Activated naive CD4-positive, alpha-beta T cell treated with anti-CD3 and anti-CD28 coated beads, Interleukin-2, amount 50 U/mL, for 24 hours (primary cell): Measurements from ENCODE around the gene PCP2.

Experiments
- H3K27ac Mint-ChIP-seq: one replicate; pipeline ENCODE4 v1.8.0; 2021; ENCODE audit warnings: mild to moderate bottlenecking, mixed read lengths
- H3K27me3 Mint-ChIP-seq: one replicate; pipeline ENCODE4 v1.8.0; 2021; ENCODE audit warnings: mixed read lengths
- H3K36me3 Mint-ChIP-seq: one replicate; pipeline ENCODE4 v1.8.0; 2021; ENCODE audit warnings: mixed read lengths
- H3K4me1 Mint-ChIP-seq: one replicate; pipeline ENCODE4 v1.8.0; 2021; ENCODE audit warnings: mixed read lengths
- H3K4me3 Mint-ChIP-seq: one replicate; pipeline ENCODE4 v1.8.0; 2021; ENCODE audit warnings: mild to moderate bottlenecking, mixed read lengths
- H3K9me3 Mint-ChIP-seq: one replicate; pipeline ENCODE4 v1.8.0; 2021; ENCODE audit warnings: mixed read lengths

Gene PCP2

DNA sequence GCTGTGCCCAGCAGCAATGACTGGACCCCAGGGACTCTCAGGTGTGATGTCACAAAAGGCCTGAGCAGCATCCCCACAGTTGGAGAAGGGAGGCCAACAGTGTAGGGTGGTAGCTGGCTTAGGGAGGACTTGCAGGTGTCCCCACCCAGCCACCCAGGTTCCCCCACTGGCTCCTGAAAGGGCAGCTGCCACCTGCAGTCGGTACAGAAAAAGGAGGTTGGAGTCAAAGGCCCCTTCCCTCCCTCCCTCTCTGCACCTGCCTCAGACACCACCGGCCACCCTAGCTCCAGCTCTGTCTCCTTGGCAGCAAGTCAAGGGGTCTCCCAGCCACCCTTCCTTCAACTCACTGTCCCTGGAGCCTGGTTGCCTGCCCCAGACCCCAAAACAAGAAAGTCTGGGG, at the start of gene PCP2:
TSS of gene PCP2 (minus strand) at position 22 of the 400 bp plus-strand sequence. CDS start 262 bp downstream, outside the sequence.
- H3K27ac Mint-ChIP-seq: no peak within 1 kb of the TSS
- no peaks in the 10 kb centered on the region for H3K9me3 Mint-ChIP-seq
- peaks cover 43% of the 10 kb centered on the region for H3K4me1 Mint-ChIP-seq
- no peaks in the 10 kb centered on the region for H3K27me3 Mint-ChIP-seq
- H3K36me3 Mint-ChIP-seq: peaks cover 7% of the 10 kb centered on the region
- H3K4me3 Mint-ChIP-seq: no peak within 1 kb of the TSS

DNA sequence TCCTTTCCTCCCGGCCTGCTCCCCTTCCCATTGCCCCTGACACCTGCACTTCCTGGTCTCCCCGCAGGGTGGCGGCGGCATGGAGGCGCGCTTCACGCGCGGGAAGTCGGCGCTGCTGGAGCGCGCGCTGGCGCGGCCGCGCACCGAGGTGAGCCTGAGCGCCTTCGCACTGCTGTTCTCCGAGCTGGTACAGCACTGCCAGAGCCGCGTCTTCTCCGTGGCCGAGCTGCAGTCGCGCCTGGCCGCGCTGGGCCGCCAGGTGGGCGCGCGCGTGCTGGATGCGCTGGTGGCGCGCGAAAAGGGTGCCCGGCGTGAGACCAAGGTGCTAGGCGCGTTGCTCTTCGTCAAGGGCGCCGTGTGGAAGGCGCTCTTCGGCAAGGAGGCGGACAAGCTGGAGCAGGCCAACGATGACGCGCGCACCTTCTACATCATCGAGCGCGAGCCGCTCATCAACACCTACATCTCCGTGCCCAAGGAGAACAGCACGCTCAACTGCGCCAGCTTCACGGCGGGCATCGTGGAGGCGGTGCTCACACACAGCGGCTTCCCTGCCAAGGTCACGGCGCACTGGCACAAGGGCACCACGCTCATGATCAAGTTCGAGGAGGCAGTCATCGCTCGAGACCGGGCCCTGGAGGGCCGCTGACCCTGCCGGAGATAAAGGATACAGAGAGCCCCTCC, 48.8 kb upstream of the PCP2 start:
- H3K36me3 Mint-ChIP-seq: no peaks in the 10 kb centered on the region
- peaks cover 43% of the 10 kb centered on the region for H3K4me1 Mint-ChIP-seq
- peaks cover 3% of the 10 kb centered on the region for H3K27me3 Mint-ChIP-seq
- H3K27ac Mint-ChIP-seq: no peak overlapping the region
- peak overlapping the region; percentile 90 for H3K4me3 Mint-ChIP-seq
- H3K9me3 Mint-ChIP-seq: no peaks in the 10 kb centered on the region

DNA sequence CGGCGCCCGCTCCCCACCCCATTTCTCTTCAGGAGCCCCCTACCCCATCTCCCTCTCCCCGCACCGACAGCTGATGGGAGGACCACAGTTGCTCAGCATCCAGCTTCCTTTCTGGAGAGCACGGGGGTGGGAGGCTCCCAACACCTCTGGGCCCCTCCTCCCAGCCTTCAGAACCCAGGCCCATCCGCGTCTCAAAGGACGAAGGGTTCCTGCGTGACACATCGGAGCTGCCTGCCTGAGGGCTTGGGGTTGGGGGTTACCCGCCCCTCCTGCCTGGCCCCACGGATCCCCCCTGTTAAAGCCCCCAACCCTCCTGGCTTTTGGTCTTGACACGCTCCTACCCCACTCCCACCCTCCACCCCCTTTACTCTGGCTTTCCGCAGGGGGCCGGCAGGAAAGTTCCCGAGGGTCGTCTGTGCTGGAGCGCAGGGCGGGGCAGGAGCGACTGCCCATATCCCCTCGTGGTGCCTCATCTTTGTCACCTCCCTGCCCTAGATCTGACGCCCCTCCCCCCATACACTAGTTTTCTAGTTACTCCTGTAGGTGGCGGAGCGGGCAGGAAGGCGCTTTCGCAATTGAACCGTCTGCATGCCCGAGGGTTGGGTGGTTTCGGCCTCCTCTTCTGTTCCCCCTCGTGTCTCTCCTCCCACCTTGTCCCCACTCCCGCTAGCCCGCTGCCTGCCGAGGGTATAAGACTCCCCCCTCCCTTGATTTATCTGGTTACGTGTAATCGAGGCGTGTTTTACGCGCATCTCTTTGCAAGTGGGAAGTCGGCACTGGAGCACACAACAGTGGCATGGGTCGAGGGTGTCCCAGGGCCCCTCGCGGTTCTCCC, 48.0 kb upstream of the PCP2 start:
- H3K9me3 Mint-ChIP-seq: no peaks in the 10 kb centered on the region
- peak overlapping the region; percentile 93 for H3K27ac Mint-ChIP-seq
- H3K36me3 Mint-ChIP-seq: no peaks in the 10 kb centered on the region
- peaks cover 4% of the 10 kb centered on the region for H3K27me3 Mint-ChIP-seq
- H3K4me3 Mint-ChIP-seq: peak overlapping the region; percentile 90
- peaks cover 50% of the 10 kb centered on the region for H3K4me1 Mint-ChIP-seq

DNA sequence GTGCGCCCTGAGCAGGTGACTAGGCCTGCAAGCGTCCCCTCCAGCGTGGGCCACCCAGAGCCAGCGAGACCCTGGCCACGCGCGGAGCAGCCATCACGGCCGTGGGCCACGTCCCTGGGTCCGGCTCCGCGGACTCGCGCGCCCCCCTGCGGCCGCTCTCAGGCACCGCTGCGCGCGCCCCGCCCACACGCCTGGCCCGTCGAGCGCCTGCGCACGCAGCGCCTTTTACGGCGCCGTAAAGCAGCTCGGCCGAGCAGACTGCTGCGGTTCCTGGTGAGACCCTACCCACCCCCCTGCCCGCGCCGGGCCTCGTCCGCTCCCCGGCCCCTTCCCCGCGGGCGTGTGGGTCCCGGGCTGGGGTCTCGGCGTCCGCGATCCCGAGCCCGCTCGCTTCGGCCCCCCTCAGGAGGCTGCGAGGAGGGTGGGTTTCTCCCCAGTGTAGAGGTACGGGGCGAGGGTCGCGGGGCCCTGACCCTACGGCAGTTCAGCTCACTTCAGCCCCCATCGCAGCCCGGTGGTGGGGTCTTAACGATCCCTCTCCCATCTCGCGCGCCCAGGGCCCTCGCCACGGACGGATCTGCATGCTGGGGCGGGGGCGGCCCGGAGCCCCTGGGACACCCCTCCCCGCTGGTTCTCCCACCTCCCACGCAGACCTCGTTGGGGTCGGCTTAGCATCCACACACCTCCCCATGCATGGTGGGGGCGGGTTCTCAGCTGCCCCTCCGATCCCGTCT, 47.3 kb upstream of the PCP2 start, which contains the start of gene TRAPPC5:
TSS of gene TRAPPC5 (plus strand) at position 228 of the 734 bp plus-strand sequence. CDS start 1,421 bp downstream, outside the sequence.
- Mint-ChIP-seq H3K36me3 (no peaks in the 10 kb centered on the region), H3K27me3 (peaks cover 6% of the 10 kb centered on the region), H3K27ac (peak within 1 kb of the TSS; percentile 93), H3K9me3 (no peaks in the 10 kb centered on the region), H3K4me3 (peak within 1 kb of the TSS; percentile 90), H3K4me1 (peaks cover 52% of the 10 kb centered on the region)

DNA sequence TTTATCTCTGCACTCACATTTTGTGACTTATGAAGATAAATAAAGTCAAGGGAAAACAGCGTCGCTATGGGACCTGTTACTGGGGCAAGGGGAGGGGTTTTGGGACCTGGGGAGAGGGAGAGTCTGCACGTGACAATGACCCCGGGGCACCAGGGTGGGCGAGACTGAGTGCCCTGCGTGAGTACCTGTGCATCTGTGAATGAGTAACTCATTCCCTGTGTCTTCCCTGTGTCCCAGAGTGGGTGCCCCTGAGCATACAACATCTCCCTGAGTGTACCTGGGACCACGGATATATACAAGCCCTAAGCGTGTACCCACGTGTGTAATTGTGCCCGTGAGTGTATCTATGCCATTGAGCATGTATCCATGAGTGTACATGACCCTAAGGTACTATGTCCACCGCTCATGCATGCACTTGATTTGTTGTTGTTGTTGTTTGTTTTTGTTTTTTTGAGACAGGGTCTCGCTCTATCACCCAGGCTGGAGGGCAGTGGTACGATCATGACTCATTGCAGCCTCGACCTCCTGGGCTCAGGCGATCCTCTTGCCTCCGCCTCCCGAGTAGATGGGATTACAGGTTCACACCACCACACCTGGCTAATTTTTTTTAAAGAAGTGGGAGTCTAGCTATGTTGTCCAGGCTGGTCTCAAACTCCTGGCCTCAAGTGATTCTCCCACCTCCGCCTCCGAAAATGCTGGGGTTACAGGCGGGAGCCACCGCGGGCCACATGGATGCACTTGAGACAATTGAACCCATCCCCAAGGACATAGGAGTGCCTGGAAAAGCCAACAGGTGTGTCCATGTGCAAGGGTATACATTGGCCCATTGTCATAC, 46.5 kb upstream of the PCP2 start:
- H3K4me1 Mint-ChIP-seq: peaks cover 49% of the 10 kb centered on the region
- H3K36me3 Mint-ChIP-seq: no peaks in the 10 kb centered on the region
- peaks cover 8% of the 10 kb centered on the region for H3K27me3 Mint-ChIP-seq
- H3K27ac Mint-ChIP-seq: peak overlapping the region; percentile 92
- peak overlapping the region; percentile 69 for H3K4me3 Mint-ChIP-seq
- no peaks in the 10 kb centered on the region for H3K9me3 Mint-ChIP-seq

DNA sequence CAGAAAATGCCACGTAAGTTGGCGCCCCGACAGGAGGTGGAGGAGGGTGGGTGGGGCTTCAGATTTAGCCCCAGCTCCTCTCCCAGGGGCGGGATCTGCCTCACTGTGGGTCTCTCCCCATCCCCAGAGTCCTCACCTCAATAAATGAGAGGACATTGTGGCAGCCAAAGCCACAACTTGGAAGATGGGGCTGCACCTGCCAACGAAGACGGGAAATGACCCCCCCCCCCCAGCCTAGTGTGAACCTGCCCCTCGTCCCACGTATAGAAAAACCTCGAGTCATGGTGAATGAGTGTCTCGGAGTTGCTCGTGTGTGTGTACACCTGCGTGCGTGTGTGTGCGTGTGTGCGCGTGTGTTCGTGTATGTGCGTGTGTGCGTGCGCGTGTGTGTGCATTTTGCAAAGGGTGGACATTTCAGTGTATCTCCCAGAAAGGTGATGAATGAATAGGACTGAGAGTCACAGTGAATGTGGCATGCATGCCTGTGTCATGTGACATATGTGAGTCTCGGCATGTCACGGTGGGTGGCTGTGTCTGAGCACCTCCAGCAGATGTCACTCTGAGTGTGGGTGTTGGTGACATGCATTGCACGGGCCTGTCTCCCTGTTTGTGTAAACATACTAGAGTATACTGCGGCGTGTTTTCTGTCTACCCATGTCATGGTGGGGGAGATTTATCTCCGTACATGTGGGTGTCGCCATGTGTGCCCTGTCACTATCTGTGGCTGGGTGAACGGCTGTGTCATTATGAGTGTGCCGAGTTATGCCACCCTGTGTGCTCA, 45.6 kb upstream of the PCP2 start:
- Mint-ChIP-seq H3K9me3 (no peaks in the 10 kb centered on the region), H3K36me3 (no peaks in the 10 kb centered on the region), H3K4me1 (peaks cover 55% of the 10 kb centered on the region), H3K4me3 (peak overlapping the region; percentile 56), H3K27ac (peak overlapping the region; percentile 92), H3K27me3 (peaks cover 8% of the 10 kb centered on the region)

DNA sequence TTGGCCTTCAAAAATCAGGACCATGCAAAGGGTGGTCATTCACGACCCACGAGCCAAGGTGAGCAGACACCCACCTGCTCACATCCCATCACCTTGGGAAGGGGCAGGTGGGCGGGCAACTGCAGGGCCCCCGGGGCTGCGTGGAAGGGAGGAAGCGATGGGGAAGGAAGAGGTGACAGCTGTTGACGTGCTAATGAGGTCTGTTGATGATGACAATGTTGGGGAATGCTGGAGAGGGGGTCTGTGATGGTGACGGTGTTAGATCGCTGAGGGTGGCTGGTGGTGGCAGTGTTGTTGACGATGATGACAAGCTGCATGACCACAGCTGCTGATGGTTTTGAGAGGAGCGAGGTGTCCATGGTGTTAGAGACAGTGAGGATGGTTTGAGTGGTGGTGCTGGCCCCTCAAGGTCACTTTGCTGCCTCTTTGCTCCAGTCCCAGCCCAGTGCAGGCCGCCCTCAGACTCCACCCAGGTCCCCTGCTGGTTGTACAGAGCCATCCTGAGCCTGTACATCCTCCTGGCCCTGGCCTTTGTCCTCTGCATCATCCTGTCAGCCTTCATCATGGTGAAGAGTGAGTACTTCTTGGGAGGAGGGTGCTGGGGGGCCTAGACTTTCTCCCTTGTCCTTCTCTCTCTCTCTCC, 44.3 kb upstream of the PCP2 start:
- H3K4me3 Mint-ChIP-seq: peak overlapping the region; percentile 31
- H3K36me3 Mint-ChIP-seq: no peaks in the 10 kb centered on the region
- no peaks in the 10 kb centered on the region for H3K9me3 Mint-ChIP-seq
- H3K4me1 Mint-ChIP-seq: peaks cover 56% of the 10 kb centered on the region
- peak overlapping the region; percentile 67 for H3K27ac Mint-ChIP-seq
- H3K27me3 Mint-ChIP-seq: peaks cover 11% of the 10 kb centered on the region

DNA sequence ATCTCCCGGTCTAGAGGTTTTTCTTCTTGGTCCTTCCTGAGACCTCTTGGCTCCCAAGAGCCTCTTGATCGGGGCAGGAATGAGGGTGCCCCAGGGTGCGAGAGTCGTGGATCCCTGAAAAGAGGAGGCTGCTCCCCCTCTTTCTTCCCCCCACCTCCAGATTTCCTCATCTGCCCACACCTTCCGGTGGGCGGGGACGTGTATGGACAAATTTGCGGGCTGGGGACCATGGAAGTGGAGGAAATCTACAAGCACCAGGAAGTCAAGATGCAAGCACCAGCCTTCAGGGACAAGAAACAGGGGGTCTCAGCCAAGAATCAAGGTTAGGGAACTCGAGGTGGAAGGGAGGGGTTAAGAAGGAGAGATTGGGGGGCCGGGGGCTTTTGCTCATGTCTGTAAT, 43.3 kb upstream of the PCP2 start, which contains the start of gene MCEMP1:
TSS of gene MCEMP1 (plus strand) at position 237 of the 400 bp plus-strand sequence. CDS start at position 268, 31 bp downstream.
- H3K27ac Mint-ChIP-seq: peak within 1 kb of the TSS; percentile 67
- peaks cover 51% of the 10 kb centered on the region for H3K4me1 Mint-ChIP-seq
- H3K36me3 Mint-ChIP-seq: no peaks in the 10 kb centered on the region
- peaks cover 13% of the 10 kb centered on the region for H3K27me3 Mint-ChIP-seq
- peak within 1 kb of the TSS; percentile 31 for H3K4me3 Mint-ChIP-seq
- no peaks in the 10 kb centered on the region for H3K9me3 Mint-ChIP-seq

DNA sequence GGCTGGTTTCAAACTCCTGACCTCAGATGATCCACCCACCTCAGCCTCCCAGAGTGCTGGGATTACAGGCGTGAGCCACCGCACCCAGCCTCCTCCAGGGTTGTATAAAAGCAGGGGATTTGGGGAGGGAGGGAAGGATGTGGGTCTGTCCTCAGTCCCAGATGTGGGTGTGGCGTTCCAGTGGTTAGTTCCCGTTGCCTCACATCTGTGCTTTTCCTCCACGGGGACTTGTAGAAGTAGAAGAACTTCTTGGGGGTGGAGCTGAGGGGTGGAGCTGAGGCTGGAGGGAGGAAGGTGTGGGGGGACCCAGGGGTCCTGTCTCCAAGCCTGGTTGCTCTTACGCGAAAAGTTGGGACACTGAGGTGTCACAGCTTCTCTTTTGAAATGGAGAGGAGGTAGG, 42.9 kb upstream of the PCP2 start:
- Mint-ChIP-seq H3K9me3 (no peaks in the 10 kb centered on the region), H3K36me3 (no peaks in the 10 kb centered on the region), H3K4me1 (peaks cover 49% of the 10 kb centered on the region), H3K27me3 (peaks cover 16% of the 10 kb centered on the region), H3K27ac (no peak overlapping the region), H3K4me3 (no peak overlapping the region)

DNA sequence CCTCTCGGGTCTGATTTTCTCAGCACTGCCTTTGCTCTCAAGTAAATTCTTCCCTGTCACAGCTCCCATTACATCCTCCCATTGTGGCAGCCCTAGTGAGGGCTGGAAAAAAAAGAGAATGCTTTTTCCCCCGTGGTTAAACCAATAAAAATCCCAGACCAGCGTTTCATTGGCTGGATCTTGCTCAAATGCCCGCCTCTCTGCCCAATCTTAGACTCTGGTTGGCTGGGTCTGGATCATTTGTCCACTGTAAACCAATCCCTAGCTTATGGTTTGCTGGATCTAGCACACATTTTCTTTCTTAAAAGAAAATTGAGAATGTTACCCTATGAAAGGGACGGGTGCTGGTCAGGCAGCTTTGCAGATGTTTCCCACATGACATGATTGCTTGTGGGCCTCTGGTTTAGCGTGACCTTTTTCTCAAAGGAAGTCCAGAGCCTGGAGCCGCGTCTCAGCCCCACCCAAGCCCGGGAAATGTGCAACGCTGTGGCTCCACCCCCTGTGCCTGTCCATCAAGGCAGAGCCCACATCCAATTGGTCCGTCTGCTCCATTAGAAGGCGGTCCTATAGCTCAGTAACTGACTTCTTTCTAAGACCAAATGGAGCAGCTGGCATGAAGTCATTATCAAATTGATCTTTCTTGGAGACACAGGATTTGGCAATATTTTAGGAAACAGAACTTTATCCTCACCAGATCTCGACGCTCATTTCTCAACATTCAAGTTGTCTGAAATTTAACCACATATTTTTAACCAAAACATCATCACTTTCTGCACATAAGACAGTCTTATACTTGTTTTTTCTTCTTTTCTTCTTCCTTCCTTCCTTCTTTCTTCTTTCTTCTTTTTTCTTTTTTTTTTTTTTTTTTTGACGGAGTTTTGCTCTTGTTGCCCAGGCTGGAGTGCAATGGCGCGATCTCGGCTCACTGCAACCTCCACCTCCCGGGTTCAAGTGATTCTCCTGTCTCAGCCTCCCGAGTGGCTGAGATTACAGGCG, 40.8 kb upstream of the PCP2 start:
- H3K27ac Mint-ChIP-seq: no peak overlapping the region
- no peak overlapping the region for H3K4me3 Mint-ChIP-seq
- peaks cover 22% of the 10 kb centered on the region for H3K27me3 Mint-ChIP-seq
- H3K36me3 Mint-ChIP-seq: no peaks in the 10 kb centered on the region
- peaks cover 48% of the 10 kb centered on the region for H3K4me1 Mint-ChIP-seq
- no peaks in the 10 kb centered on the region for H3K9me3 Mint-ChIP-seq

DNA sequence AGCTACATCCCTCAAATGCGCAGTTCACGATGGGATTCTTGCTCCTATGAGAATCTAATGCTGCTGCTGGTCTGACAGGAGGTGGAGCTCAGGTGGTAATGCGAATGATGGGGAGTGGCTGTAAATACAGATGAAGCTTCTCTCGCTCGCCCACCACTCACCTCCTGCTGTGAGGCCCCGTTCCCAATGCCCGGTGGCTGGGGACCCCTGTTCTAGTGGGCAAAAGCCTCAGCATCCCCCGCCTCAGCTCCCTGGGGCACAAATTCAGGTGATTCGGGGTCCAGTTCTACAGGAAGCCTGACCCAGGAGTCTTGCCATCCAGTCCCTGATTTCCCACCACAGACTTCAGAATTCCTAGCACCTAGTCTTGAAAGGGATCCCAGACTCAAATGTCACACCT, 39.0 kb upstream of the PCP2 start:
- Mint-ChIP-seq H3K27me3 (peaks cover 21% of the 10 kb centered on the region), H3K4me3 (no peak overlapping the region), H3K36me3 (no peaks in the 10 kb centered on the region), H3K4me1 (peaks cover 36% of the 10 kb centered on the region), H3K9me3 (no peaks in the 10 kb centered on the region), H3K27ac (no peak overlapping the region)

DNA sequence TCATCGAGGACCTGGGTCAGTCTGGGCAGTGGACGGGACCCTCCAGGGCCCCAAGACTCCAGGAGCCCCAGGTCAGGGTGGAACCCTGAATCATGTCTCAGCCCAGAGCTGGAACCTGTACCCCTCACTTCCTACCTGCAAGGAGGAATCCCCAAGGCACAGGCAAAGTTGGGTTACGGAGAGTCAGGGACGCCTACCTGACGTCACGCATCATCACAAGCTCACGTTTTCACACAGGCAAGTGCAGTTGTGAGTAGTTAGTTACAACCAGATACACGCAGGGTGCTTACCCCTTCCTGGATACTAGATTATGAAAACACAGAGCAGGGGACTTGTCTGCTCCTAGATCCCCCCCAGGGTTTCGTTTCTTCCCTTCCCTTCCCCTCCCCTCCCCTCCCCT, 37.3 kb upstream of the PCP2 start:
- Mint-ChIP-seq H3K27ac (no peak overlapping the region), H3K27me3 (peaks cover 18% of the 10 kb centered on the region), H3K36me3 (no peaks in the 10 kb centered on the region), H3K4me1 (peaks cover 22% of the 10 kb centered on the region), H3K9me3 (no peaks in the 10 kb centered on the region), H3K4me3 (peak overlapping the region; percentile 67)
